Measurements from ENCODE around the gene PIP. TPM values are rescaled to one million over a fixed set of nuclear protein-coding genes. Genes with fewer than 3 reads are reported as not detected.
A peak's percentile ranks its signal among the peaks of the same experiment; 100 is the strongest.
"Not testable (repeated sequence)": the region's sequence is repeated elsewhere in the genome, so short reads cannot be mapped to it uniquely, and the experiment has no call there.

The PIP gene, protein sequence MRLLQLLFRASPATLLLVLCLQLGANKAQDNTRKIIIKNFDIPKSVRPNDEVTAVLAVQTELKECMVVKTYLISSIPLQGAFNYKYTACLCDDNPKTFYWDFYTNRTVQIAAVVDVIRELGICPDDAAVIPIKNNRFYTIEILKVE
- not detected for polyA plus RNA-seq (ENCODE audit: insufficient read length)

DNA sequence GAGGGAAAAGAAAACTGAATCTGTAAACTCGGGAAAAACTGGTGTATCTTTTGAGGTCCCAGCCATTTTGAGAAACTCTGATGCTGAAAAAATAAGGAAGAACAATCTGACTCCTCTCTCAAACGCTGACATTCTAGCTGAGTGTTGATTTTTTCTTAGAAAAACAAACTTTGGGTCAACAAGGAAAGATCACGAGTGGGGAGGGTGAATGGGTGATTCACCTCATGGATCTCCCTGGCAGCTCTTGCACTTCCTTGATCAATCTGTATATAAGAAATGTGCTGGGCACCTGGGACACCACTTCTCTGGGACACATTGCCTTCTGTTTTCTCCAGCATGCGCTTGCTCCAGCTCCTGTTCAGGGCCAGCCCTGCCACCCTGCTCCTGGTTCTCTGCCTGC, at the start of gene PIP:
Gene PIP (plus strand): TSS at position 297 of the 400 bp plus-strand sequence. CDS start 40 bp downstream, at position 337.
- no peak for DNase-seq (ENCODE audit: low read depth)

DNA sequence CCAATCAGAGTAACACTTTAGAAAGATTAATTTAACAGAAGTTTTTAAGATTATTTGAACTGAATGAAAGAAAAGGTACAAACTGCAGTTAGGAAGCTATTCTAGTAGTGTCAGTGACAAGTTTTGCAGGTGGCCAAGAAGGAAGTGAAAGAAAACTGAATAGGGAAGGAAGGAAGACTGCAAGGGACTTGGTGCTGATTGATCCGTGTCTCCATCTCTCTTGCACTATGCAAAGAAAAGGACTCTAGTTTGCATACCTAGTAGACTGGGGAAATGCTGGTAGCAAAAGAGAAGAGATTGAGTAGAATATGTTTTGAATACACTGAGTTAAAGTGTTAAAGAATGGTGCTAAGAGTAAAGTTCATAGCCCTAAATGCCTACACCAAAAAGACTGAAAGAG, 46.8 kb upstream of the PIP start:
- DNase-seq (ENCODE audit: low read depth), result no peak

DNA sequence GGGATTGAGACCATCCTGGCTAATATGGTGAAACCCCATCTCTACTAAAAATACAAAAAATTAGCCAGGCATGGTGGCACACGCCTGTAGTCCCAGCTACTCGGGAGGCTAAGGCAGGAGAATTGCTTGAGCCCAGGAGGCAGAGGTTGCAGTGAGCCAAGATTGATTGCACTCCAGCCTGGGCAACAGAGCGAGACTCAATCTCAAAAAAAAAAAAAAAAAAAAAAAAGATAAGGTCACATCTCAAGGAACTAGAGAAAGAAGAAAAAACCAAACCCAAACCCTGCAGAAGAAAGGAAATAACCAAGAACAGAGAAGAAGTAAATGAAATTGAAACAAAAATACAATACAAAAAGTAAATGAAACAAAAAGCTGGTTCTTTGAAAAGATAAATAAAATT, 46.3 kb upstream of the PIP start:
- DNase-seq (ENCODE audit: low read depth), result not testable (repeated sequence)

DNA sequence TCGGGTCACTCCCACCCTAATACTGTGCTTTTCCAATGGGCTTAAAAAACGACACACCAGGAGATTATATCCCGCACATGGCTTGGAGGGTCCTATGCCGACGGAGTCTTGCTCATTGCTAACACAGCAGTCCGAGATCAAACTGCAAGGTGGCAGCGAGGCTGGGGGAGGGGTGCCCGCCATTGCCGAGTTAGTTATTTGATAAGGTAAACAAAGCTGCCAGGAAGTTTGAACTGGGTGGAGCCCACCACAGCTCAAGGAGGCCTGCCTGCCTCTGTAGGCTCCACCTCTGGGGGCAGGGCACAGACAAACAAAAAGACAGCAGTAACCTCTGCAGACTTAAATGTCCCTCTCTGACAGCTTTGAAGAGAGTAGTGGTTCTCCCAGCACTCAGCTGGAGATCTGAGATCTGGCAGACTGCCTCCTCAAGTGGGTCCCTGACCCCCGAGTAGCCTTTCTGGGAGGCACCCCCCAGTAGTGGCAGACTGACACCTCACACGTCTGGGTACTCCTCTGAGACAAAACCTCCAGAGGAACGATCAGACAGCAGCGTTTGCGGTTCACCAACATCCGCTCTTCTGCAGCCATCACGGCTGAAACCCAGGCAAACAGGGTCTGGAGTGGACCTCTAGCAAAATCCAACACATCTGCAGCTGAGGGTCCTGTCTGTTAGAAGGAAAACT, 43.2 kb upstream of the PIP start:
- not testable (repeated sequence) for DNase-seq (ENCODE audit: low read depth)

DNA sequence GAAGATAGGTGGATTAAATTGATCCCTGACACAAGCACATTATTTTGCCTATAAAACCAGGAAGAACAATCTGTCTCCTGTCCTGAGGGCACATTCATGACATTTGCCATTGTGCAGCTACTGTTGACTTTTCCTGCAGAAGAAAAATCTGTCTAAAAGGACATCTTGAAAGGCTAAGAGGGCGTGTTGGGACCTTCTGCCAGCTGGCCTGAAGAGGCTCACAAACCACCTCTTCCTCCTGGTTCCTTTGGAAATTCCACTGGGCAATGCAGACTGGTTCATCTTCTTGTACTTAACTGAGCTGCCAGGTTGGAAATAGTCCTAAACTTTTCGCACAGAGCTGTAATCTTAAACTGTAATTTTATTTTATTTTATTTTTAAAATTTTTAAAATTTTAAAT, 35.7 kb upstream of the PIP start:
- no peak for DNase-seq (ENCODE audit: low read depth)

DNA sequence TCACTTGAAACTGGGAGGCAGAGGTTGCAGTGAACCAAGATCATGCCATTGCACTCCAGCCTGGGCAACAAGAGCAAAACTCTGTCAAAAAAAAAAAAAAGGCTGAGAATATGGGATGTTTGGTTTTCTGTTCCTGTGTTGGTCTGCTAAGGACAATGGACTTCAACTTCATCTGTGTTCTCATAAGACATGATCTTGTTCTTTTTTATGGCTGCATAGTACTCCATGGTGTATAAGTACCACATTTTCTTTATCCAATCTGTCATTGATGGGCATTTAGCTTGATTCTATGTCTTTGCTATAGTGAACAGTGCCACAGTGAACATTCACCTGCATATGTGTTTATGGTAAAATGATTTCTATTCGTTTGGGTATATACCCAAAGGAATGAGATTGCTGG, 32.3 kb upstream of the PIP start:
- DNase-seq (ENCODE audit: low read depth), result not testable (repeated sequence)

DNA sequence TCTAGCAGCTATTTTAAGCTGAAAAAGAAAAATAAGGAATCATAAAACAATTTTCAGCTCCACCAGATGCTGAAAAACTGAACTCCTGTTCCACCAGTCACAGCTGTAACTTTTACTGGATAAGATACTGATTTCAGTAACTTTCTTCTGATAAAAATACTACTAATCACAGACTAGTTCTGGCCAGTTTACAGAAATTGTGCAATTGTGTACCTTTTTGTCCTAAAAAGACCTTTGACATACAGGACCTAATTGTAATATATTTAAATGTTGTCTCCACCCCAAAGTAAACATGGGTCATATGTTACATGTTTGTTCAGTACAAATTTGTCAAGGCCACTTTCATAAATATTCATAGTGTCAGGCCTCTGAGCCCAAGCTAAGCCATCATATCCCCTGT, 27.1 kb upstream of the PIP start:
- no peak for DNase-seq (ENCODE audit: low read depth)

DNA sequence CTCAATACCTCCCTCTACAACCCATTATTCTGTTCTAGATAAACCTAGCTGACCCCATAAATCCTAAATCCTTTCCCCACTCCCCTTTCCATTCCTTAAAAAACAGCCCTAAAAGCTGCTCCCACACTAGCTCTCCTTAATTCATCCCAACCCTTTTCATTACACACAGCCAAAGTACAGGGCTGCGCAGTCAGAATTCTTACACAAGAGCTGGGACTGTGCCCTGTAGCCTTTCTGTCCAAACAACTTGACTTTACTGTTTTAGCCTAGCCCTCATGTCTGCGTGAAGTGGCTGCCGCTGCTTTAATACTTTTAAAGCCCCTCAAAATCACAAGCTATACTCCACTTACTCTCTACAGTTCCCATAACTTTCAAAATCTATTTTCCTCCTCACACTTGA, 23.9 kb upstream of the PIP start:
- not testable (repeated sequence) for DNase-seq (ENCODE audit: low read depth)

DNA sequence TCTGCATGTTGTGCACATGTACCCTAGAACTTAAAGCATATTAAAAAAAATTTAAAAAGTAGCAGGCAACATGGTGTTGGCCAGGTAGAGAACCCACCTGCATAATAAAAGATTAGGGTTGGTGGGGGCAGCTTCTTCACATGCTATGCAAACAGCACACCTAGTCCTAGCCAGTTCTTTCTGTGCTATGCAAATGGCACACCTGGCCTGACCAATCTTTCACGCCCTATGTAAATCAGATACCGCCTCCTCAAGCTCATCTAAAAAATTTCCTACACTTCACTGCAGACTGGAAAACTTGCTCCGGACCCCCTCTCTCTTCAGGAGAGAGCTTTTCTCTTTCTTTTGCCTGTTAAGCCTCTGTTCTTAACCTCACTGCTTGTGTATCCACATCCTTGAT, 14.5 kb upstream of the PIP start:
- no peak for DNase-seq (ENCODE audit: low read depth)

DNA sequence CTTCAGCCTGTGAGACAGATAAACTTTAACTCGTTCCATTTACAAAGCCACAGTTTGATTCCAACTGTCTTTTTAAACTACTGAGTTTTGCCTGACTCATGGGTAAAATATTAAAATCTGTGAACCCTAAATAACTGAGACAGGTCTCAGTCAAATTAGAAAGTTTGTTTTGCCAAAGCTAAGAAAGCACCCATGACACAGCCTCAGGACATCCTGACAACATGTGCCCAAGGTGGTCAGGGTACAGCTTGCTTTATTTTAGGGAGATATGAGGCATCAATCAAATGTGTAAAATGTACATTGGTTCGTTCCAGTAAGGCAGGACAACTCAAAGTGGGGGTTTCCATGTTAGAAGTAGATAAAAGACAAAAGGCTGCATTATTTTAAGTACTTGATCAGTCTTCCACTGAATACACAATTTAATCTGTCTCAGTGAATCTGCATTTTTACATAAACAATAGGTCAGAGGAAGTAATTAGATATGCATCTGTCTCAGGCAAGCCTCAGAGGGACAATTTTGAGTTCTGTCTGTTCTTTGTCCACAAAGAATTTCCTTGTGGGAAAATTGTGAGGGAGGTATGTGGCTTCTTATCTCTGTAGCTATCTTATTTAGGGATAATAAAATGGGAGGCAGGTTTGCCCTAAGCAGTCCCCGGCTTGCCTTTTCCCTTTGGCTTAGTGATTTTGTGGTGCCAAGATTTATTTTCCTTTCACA, 11.0 kb upstream of the PIP start:
- no peak for DNase-seq (ENCODE audit: low read depth)

DNA sequence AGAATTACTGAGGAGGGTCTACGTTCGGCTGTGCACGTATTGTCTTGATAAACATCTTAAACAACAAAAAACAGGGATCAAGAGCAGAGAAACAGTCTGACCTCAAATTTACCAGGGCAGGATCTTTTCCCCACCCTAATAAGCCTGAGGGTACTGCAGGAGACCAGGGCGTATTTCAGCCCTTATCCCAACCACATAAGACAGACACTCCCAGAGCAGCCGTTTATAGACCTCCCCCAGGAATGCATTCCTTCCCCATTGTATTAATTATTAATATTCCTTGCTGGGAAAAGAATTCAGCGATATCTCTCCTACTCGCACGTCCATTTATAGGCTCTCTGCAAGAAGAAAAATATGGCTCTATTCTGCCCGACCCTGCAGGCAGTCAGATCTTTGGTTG, 8.6 kb upstream of the PIP start:
- DNase-seq (ENCODE audit: low read depth), result not testable (repeated sequence)

DNA sequence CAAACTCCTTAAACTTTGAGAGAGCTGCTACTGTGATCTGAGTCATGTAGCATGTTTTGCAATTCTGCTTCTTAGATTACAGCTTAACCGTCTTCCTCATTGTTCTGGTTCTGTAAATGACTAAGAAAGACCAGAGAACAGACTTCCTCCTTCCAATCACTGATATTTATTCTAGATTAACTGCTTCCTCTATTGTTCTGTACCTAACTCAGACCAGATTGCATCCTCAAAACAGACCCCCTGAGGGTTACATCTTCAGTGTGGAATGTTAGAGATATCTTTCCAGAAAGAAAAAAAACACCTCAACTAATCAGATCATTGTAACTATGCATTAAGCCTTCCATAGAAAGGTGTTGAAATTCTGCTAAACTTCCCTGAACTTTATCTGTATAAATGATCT, 5.7 kb upstream of the PIP start:
- DNase-seq (ENCODE audit: low read depth), result peak; percentile 2

DNA sequence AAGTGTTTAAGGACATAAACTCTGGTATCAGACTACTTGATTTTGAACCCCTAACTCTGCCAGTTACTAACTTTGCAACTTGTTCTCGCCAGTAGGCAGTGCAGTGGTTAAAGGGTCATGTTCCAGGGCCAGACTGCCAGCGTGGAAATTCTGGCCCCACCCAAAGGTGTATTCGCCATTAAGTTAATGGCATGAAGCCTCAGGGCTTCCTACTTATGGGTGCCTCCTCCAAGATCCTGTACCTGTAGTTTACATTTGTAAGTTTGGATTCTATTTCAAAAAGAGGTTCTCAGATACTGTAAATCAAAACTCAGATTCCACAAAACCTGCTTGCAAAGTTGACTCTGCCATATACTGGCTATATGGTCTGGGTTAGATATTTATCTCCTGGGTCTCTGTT, 2.8 kb upstream of the PIP start:
- no peak for DNase-seq (ENCODE audit: low read depth)

DNA sequence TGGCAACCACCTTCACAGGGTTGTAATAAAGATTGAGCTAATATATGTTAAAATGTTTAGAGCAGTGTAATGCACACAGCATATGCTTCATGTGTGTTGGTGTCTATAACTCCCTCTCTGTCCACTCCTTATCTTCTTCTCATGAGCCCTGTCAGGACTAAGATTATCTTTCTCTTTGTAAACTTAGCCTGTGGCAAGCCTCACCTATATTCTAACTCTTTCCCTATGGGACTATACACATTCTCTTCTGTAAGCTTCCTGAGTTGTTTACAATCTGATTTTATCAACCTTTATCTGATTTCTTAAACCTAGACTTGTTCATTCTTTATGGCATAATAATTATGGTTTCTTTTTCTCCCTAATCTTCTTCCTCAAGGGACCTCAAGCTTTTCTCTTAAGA, 2.4 kb upstream of the PIP start:
- no peak for DNase-seq (ENCODE audit: low read depth)

DNA sequence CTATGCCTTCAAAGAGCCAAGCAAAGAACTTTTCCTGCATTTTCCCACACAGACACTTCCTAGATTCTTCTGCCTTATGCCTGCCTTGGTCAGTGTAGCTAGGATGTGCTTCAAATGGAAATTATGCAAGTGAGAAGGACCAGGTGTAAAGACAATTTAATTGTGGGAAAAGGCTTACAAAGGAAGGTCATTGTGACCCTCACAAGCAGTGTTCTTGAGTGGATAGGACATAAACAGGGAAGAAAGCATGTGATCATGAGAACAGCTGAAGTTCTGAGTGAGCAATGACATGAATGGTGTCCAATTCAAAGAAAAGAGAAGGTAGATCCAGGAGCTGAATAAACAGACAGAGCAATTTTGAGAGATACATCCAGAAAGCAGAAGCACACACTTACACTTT, 1.3 kb upstream of the PIP start:
- DNase-seq (ENCODE audit: low read depth), result no peak

DNA sequence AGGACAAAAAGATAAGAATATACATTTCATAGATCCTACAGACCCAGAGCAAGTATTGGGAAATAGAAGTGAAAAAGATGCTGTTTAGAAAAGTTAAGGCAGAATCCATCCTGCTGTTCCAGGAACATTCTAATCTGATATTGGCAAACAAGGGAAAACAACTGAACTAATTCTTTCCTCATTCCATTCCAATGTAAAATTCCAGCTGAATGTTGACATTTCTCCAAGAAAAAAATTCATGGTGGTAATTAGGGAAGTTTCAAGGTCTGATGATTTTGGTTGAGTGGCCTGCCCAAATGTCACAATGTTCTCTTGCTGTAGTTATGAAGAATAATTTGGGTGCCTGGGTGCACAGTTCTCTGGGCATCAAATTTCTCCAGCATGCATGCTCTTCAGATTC, 15.2 kb downstream of the PIP start:
- DNase-seq (ENCODE audit: low read depth), result no peak

DNA sequence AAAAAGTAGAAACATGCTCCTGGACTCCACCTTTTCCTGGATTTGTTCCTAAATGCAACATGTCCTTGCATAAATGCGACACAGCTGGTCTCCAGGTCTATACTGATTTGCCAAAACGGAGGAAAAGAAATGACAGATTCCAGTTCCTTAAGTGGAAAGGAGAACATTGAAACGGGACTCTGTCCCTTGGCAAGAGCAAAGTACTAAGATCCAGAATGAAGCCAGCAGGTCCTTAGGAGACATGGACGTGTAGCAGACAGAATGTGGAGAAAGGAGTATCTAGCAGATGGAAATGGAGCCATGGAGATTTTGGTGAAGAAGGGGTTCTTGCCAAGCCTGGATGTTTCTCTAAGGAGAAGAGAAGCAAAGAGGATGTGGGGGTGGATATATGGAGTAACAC, 16.2 kb downstream of the PIP start:
- DNase-seq (ENCODE audit: low read depth), result no peak

DNA sequence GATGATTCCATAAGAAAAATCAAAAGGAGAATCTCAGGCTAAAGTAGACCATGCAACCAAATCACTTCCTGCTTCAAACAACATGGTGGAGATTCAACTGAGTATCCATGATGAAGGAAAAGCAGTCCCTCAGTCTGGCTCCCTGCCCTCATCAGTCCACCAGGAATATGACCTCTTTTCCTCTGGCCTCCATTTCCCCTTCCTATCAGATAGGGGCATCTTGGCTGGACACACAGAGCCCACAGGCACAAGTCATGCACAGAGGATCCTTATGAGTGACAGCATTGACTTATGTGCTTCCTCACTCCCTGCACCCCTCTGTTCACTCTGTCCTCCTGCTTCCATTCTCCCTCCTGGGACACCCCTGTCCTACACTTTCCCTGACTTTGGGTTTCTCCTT, 16.8 kb downstream of the PIP start:
- DNase-seq (ENCODE audit: low read depth), result no peak

DNA sequence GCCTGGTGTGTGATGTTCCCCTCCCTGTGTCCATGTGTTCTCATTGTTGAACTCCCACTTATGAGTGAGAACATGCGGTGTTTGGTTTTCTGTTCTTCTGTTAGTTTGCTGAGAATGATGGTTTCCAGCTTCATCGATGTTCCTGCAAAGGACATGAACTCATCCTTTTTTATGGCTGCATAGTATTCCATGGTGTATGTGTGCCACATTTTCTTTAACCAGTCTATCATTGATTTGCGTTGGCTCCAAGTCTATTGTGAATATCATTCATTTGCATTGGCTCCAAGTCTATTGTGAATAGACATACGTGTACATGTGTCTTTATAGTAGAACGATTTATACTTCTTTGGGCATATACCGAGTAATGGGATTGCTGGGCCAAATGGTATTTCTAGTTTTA, 18.8 kb downstream of the PIP start:
- not testable (repeated sequence) for DNase-seq (ENCODE audit: low read depth)

DNA sequence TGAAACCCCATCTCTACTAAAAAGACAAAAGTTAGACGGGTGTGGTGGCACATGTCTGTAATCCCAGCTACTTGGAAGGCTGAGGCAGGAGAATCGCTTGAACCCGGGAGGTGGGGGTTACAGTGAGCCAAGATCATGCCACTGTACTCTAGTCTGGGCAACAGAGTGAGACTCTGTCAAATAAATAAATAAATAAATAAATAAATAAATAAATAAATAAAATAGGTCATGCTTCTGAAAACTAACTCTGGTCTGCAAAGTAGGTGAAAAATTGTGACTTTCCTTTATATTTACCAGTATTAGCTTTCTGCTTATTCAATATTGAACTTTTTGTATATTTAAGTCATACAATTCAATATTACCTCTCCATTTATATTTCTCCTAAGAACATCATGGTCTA, 26.7 kb downstream of the PIP start:
- DNase-seq (ENCODE audit: low read depth), result not testable (repeated sequence)

DNA sequence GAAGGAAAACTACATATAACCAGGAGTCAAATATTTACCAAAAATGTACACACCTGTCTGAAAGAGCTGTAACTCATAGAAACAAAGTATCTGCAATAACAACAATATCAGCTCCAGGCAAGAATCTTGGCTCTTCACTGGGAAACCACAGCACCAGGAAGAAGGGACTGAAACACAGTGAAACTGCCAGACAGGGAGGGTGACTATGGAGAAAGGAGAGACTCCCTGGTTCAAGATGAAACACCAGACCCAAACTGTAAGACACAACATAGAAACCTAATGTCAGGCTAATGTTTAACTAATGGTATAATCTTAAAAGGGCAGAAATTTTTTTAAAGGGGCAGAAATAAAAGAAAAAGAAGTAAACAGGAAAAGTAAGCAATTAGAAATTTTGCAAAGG, 39.8 kb downstream of the PIP start:
- no peak for DNase-seq (ENCODE audit: low read depth)

DNA sequence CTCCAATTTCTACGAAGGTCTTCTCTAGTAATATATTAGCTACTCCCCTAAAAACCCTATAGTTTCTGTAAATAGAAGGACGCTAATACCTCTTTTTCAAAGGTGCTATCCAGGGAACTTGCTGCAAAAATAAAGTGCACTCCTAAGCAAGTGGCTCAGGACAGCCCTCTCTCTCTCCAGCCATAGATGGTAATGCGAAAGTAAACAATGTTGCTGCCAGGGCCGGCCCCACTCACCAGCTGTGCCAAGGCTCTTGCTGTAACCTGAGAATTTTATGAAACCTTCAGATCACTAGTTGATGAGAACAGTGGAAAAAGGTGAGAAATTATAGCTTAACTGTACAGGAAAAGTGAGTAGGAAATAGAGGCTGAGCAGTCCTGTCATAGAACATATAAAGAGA, 40.5 kb downstream of the PIP start:
- DNase-seq (ENCODE audit: low read depth), result no peak

DNA sequence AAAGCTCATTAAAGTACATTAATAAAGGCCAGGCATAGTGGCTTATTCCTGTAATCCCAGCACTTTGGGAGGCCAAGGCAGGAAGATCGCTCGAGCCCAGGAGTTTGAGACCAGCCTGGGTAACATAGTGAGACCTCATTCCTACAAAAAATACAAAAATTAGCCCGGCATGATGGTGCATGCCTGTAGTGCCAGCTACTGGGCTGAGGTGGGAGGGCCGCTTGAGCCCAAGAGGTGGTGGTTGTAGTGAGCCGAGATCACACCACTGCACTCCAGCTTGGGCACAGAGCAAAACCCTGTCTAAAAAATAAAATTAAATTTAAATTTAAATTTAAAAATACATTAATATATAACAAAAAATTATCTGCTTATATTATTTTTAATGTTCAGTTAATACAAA, 44.3 kb downstream of the PIP start:
- DNase-seq (ENCODE audit: low read depth), result no peak
